Gastroesophageal sphincter (tissue), 4 donors: ENCODE results near the gene TSPAN15. TPM values are rescaled to one million over a fixed set of nuclear protein-coding genes. Genes with fewer than 3 reads are reported as not detected.
"Not testable (repeated sequence)": the region's sequence is repeated elsewhere in the genome, so short reads cannot be mapped to it uniquely, and the experiment has no call there.

ENCODE experiments used
- ATAC-seq: fragments of 150-250 bp; one replicate; pipeline ENCODE4 v1.9.1; 2016; ENCODE audit warnings: mild to moderate bottlenecking, moderate library complexity
- H3K27ac ChIP-seq, 4 donors: fragments of 200-600 bp; sonication (generic) in 3 of 4; 1 replicate in 3 of 4; 2 replicates in 1 of 4; pipeline ENCODE4 v1.5.1; 2016 to 2019
- H3K27me3 ChIP-seq: fragments of 200-600 bp; sonication (generic); one replicate; pipeline ENCODE4 v1.5.1; 2019
- H3K36me3 ChIP-seq, 2 donors: fragments of 200-600 bp; sonication (generic); one replicate each; pipeline ENCODE4 v1.5.1; 2019; ENCODE audit warnings: control low read depth in 1 of 2
- H3K4me1 ChIP-seq, 3 donors: fragments of 200-600 bp; sonication (generic); 1 replicate in 2 of 3; 2 replicates in 1 of 3; pipeline ENCODE4 v1.5.1; 2016 to 2019; ENCODE audit warnings: control low read depth in 2 of 3
- H3K4me3 ChIP-seq, 2 donors: fragments of 200-600 bp; sonication (generic); one replicate each; pipeline ENCODE4 v1.5.1; 2019; ENCODE audit warnings: mild to moderate bottlenecking in 1 of 2, moderate library complexity in 1 of 2
- H3K9me3 ChIP-seq, 3 donors: fragments of 200-600 bp; sonication (generic); one replicate each; pipeline ENCODE4 v1.5.1; 2017 to 2019; ENCODE audit warnings: control low read depth in 2 of 3
- EP300 ChIP-seq: sonication (generic); formaldehyde crosslinking; IDR thresholded peaks from one replicate; pipeline ENCODE4 v1.6.1; 2017; ENCODE audit warnings: antibody characterized with exemption, mild to moderate bottlenecking
- POLR2A ChIP-seq, 2 donors: fragments of 450-650 bp; IDR thresholded peaks; one replicate each; pipeline ENCODE4 v1.6.1; 2017; ENCODE audit warnings: antibody characterized with exemption in 2 of 2, mild to moderate bottlenecking in 2 of 2, moderate library complexity in 1 of 2
- POLR2AphosphoS5 ChIP-seq: sonication (generic); formaldehyde crosslinking; IDR thresholded peaks from one replicate; pipeline ENCODE4 v1.6.1; 2017; ENCODE audit warnings: antibody characterized with exemption
- WGBS, 2 donors: methylation state at CpG; one replicate each; pipeline ENCODE4 v1.1.5; 2018; ENCODE audit warnings: low coverage in 1 of 2; 5-methylcytosine and 5-hydroxymethylcytosine counted together
- total RNA-seq, 4 donors: library from RNA; depleted of rRNA; stranded (reverse); fragments of >200 nt; gene quantifications; one replicate each; pipeline ENCODE4 v1.1.0, GENCODE V29; 2016
- TF ChIP-seq, protein P1 (sequence below), 4 experiments: fragments of 200-600 bp in 2 of 4; fragments of 450-650 bp in 2 of 4; sonication (generic) in 1 of 4; IDR thresholded peaks; one replicate each; pipeline ENCODE4 v1.5.1; 2017 to 2019; ENCODE audit warnings: antibody characterized with exemption in 4 of 4, mild to moderate bottlenecking in 2 of 4, moderate library complexity in 2 of 4

Gene TSPAN15
- total RNA-seq, 4 donors from 2014 or later = 51.9 to 66.7 (median 58.1) TPM

DNA sequence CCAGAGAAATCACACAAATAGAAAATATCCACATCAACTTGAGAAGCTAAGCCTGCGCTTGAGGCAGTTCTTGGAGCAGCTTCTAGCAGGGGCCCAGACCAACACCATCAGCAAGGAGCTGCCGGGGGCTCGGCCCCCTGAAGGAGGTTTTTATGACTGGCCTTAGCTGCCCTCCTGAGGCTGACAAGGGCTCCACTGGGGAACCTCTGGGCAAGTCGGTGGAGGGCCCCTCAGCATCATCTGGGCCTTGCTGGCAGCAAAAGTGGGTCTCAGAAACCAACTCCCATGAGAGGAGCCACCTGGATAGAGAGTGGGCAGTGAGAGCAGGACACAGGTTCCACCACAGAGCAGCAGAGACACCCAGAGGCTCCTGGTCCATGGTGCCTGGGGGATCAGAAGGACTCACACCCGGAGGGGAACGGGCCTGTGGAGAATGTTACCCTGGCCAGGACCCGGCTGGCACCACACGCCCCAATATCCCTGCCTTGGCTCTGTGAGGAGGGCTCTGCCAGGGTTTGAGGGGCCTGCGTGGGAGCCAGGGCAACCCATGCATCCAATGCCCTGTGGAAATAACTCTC is 66.1 kb downstream of the TSPAN15 start:
- H3K36me3 ChIP-seq = peaks cover 0 to 24% of the 10 kb centered on the region in 2 donors
- TF ChIP-seq, protein P1, sequence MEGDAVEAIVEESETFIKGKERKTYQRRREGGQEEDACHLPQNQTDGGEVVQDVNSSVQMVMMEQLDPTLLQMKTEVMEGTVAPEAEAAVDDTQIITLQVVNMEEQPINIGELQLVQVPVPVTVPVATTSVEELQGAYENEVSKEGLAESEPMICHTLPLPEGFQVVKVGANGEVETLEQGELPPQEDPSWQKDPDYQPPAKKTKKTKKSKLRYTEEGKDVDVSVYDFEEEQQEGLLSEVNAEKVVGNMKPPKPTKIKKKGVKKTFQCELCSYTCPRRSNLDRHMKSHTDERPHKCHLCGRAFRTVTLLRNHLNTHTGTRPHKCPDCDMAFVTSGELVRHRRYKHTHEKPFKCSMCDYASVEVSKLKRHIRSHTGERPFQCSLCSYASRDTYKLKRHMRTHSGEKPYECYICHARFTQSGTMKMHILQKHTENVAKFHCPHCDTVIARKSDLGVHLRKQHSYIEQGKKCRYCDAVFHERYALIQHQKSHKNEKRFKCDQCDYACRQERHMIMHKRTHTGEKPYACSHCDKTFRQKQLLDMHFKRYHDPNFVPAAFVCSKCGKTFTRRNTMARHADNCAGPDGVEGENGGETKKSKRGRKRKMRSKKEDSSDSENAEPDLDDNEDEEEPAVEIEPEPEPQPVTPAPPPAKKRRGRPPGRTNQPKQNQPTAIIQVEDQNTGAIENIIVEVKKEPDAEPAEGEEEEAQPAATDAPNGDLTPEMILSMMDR (IDR thresholded peaks at IDR 0.05) = no peak
- TF ChIP-seq POLR2AphosphoS5 = no peak
- no peak for TF ChIP-seq POLR2A (IDR thresholded peaks at IDR 0.05)
- TF ChIP-seq EP300 = no peak
- ATAC-seq = no peak
- no peaks in the 10 kb centered on the region for H3K27me3 ChIP-seq
- H3K27ac ChIP-seq = no peak overlapping the region
- no peak overlapping the region for H3K4me3 ChIP-seq
- no peaks in the 10 kb centered on the region for H3K4me1 ChIP-seq
- H3K9me3 ChIP-seq = no peaks in the 10 kb centered on the region
- WGBS, 2 donors = no CpG with 5 or more reads among the region's 9 CpGs

DNA sequence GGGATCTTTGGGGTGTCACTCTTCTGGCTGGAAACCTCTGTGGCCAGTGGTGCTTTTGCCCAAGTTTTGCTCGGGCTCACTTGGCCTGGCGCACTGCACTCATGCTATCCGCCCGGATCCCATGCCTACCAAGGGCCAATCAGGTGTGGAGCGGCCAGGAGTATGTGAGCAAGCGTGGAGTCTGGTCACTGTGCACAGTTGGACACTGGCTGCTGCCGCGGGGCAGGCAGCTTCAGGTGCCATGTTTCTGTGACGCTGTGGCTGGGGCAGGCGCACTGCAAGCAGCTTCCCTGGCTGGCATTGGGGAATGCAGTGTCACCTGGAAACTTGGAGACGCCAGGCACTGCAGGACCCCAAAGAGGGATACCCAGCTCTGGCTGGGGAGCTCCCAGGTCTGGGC is 76.7 kb downstream of the TSPAN15 start:
- Histone ChIP-seq H3K4me3 (no peak overlapping the region), H3K4me1 (no peaks in the 10 kb centered on the region), H3K27me3 (no peaks in the 10 kb centered on the region), H3K9me3 (no peaks in the 10 kb centered on the region), H3K36me3 (peaks cover 0 to 18% of the 10 kb centered on the region in 2 donors), H3K27ac (no peak overlapping the region)
- 70% methylated on average over 2 of the region's 11 CpGs; no CpG with 5 or more reads in 1 of the 2 donors for WGBS, 2 donors
- ATAC-seq = no peak
- TF ChIP-seq POLR2AphosphoS5 = no peak
- no peak for TF ChIP-seq EP300

DNA sequence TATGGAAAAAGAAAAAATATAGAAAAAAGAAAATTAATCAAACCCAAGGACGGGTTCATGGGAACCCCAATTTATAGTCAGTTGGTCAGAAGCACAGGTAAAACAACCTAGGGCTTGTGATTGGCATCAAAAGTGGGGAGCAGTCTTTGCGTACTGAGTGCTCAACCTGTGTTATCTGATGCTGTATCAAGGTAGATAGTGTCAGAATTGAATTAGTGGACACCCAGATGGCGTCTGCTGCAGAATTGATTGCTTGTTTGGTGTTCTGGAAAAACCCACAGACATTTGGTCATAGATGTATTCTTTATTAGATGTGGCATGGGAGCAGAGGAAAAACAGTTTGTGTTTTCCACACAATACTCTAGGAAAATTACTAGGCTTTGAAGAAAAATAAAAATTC is 82.4 kb downstream of the TSPAN15 start:
- TF ChIP-seq, protein P1 (IDR thresholded peaks at IDR 0.05) = no peak
- H3K4me1 ChIP-seq = no peaks in the 10 kb centered on the region
- H3K9me3 ChIP-seq = no peaks in the 10 kb centered on the region
- no peak overlapping the region for H3K4me3 ChIP-seq
- WGBS, 2 donors = 65 to 81% methylated on average over 3 of the region's 3 CpGs
- no peak for ATAC-seq
- peaks cover 0 to 11% of the 10 kb centered on the region in 2 donors for H3K36me3 ChIP-seq
- H3K27ac ChIP-seq = no peak overlapping the region
- H3K27me3 ChIP-seq = no peaks in the 10 kb centered on the region

DNA sequence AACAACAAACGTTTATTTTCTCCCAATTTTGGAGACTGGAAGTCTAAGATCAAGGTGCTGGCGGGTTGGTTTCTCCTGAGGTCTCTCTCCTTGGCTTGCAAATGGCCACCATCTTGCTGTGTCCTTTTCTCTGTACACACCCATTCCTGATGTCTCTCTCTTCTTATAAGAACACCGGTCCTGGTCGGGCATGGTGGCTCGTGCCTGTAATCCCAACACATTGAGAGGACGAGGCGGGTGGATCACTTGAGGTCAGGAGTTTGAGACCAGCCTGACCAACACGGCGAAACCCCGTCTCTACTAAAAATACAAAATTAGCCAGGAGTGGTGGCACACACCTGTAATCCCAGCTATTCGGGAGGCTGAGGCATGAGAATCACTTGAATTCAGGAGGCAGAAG is 85.3 kb downstream of the TSPAN15 start:
- WGBS, 2 donors = 83 to 91% methylated on average over 2 to 4 of the region's 11 CpGs
- H3K36me3 ChIP-seq, ATAC-seq, H3K27ac ChIP-seq, H3K4me3 ChIP-seq, H3K9me3 ChIP-seq, H3K4me1 ChIP-seq, H3K27me3 ChIP-seq: not testable (repeated sequence)

DNA sequence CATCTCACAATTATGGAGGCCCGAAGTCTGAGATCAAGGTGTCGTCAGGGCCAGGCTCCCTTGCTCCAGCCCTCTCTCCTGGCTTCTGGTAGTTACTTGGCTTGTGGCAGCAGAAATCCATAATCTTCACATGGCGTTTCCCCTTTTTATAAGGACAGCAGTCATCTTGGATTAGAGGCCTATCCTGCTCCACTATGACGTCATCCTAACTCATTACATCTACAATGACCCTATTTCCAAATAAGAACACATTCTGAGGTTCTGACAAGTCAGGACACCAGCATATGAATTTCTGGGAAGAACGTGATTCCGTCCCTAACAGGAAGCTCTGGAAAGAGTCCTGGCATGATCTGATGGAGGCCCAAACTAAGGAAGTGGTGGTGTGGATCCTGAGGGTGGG is 86.2 kb downstream of the TSPAN15 start:
- Histone ChIP-seq H3K27me3 (no peaks in the 10 kb centered on the region), H3K27ac (no peak overlapping the region), H3K36me3 (no peaks in the 10 kb centered on the region), H3K4me3 (no peak overlapping the region), H3K9me3 (peaks cover 0 to 13% (median 0%) of the 10 kb centered on the region in 3 donors), H3K4me1 (no peaks in the 10 kb centered on the region)
- no peak for ATAC-seq
- 87 to 90% methylated on average over 4 to 6 of the region's 6 CpGs for WGBS, 2 donors
- TF ChIP-seq, protein P1 (IDR thresholded peaks at IDR 0.05) = no peak
- TF ChIP-seq POLR2A (IDR thresholded peaks at IDR 0.05) = no peak
- TF ChIP-seq POLR2AphosphoS5 = no peak
- no peak for TF ChIP-seq EP300

DNA sequence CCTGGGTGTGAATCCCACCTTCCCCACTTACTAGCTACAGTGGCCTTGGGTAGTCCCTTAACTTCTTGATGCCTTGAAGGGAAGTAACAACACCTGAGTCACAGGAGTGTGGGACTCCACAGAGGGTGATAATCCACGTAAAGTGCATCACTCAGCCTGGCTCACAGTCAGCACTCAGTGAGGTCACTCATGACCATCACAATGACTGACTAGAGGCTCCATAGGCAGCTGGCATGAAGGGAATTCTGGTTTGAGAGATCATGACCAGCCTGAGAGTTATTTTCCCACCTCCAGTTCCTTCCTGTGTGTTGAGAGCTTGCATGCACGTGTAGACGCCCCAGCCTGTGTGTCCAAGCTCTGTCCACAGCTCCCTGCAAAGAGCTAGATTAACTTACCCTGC is 87.2 kb downstream of the TSPAN15 start:
- peaks cover 0 to 5% of the 10 kb centered on the region in 2 donors for H3K36me3 ChIP-seq
- H3K27me3 ChIP-seq = no peaks in the 10 kb centered on the region
- no peak for TF ChIP-seq POLR2A (IDR thresholded peaks at IDR 0.05)
- TF ChIP-seq, protein P1 (IDR thresholded peaks at IDR 0.05) = no peak
- no peak for TF ChIP-seq EP300
- TF ChIP-seq POLR2AphosphoS5 = no peak
- no peak overlapping the region for H3K27ac ChIP-seq
- ATAC-seq = no peak
- no peak overlapping the region for H3K4me3 ChIP-seq
- peaks cover 0 to 13% (median 0%) of the 10 kb centered on the region in 3 donors for H3K9me3 ChIP-seq
- WGBS, 2 donors = 67% methylated on average over 1 of the region's 3 CpGs; no CpG with 5 or more reads in 1 of the 2 donors
- H3K4me1 ChIP-seq = no peaks in the 10 kb centered on the region
